ENCODE data around the gene SFXN3. TPM values are rescaled to one million over a fixed set of nuclear protein-coding genes. Genes with fewer than 3 reads are reported as not detected.

The SFXN3 gene
- total RNA-seq, 2 experiments from 2014 or later = 0.41 TPM; not detected in 1

GRCh38 chr10:101014966-101015581 lies 16.0 kb upstream of the SFXN3 start:
- Histone ChIP-seq H3K36me3 (ENCODE audit: insufficient read depth, low read length) (no peaks in the 10 kb centered on the region), H4K20me1 (ENCODE audit: insufficient read depth, low read length) (no peaks in the 10 kb centered on the region), H3K79me2 (ENCODE audit: insufficient read depth, low read depth, low read length) (no peaks in the 10 kb centered on the region), H3K9me2 (ENCODE audit: insufficient read depth, low read length) (no peaks in the 10 kb centered on the region), H3K4me3 (ENCODE audit: low read depth, low read length, poor library complexity, severe bottlenecking) (no peak overlapping the region), H3K27ac (ENCODE audit: low read depth, low read length, poor library complexity, severe bottlenecking) (no peak overlapping the region), H3K4me1 (ENCODE audit: insufficient read depth, low read length, poor library complexity, severe bottlenecking) (peaks cover 11% of the 10 kb centered on the region), H3K9me3 (ENCODE audit: low read length) (no peaks in the 10 kb centered on the region), H3K4me2 (ENCODE audit: low read length) (no peak overlapping the region), H2AFZ (ENCODE audit: low read length) (no peak overlapping the region)
- no TSS peak for BruUV-seq (replicated peaks)
- intact Hi-C loops (cut with micrococcal nuclease; ENCODE audit: unreplicated experiment) = loop anchor here (1.0 to 5.0 kb wide), 3 partner anchors 17 to 1183 kb away; partner anchors contain the start of gene SEMA4G
- DNase-seq (ENCODE audit: low spot score) = no peak
- no peak for TF ChIP-seq CTCF (conservative IDR thresholded peaks at IDR 0.05; ENCODE audit: low read length)
- CTCF ChIA-PET (ENCODE audit: unreplicated experiment) = interaction anchor here (0.6 to 1.3 kb wide), 8 partner anchors 10 to 61 kb away, joined by 3 to 6 read pairs (median 3); partner anchors contain the start of gene KAZALD1
- POLR2A ChIA-PET = interaction anchor here (1.0 kb wide), 1 partner anchor 41 kb away, joined by 5 read pairs; no protein-coding TSS in a partner anchor

- DNase-seq (ENCODE audit: low spot score) = no peak
- no peaks in the 10 kb centered on the region for H3K36me3 ChIP-seq (ENCODE audit: insufficient read depth, low read length)
- no peaks in the 10 kb centered on the region for H3K9me2 ChIP-seq (ENCODE audit: insufficient read depth, low read length)
- peaks cover 11% of the 10 kb centered on the region for H3K4me1 ChIP-seq (ENCODE audit: insufficient read depth, low read length, poor library complexity, severe bottlenecking)
- TF ChIP-seq CTCF (conservative IDR thresholded peaks at IDR 0.05; ENCODE audit: low read length) (no peak), EZH2phosphoT487 (IDR thresholded peaks at IDR 0.05; ENCODE audit: borderline replicate concordance, low read depth, low read length) (no peak)
- ChIA-PET CTCF (ENCODE audit: unreplicated experiment) (interaction anchor here (0.6 to 1.0 kb wide), 2 partner anchors 19 to 60 kb away, joined by 3 read pairs; no protein-coding TSS in a partner anchor), POLR2A (interaction anchor here (1.0 kb wide), 1 partner anchor 42 kb away, joined by 5 read pairs; no protein-coding TSS in a partner anchor)
- H3K4me3 ChIP-seq (ENCODE audit: low read depth, low read length, poor library complexity, severe bottlenecking) = no peak overlapping the region
- H3K27ac ChIP-seq (ENCODE audit: low read depth, low read length, poor library complexity, severe bottlenecking) = no peak overlapping the region
- H3K9me3 ChIP-seq (ENCODE audit: low read length) = no peaks in the 10 kb centered on the region
- no peaks in the 10 kb centered on the region for H4K20me1 ChIP-seq (ENCODE audit: insufficient read depth, low read length)
- no peak overlapping the region for H3K4me2 ChIP-seq (ENCODE audit: low read length)
- BruUV-seq (replicated peaks) = no TSS peak
- no peak overlapping the region for H2AFZ ChIP-seq (ENCODE audit: low read length)
- intact Hi-C loops (cut with micrococcal nuclease; ENCODE audit: unreplicated experiment) = loop anchor here (2.0 kb wide), 1 partner anchor 47 kb away; the partner anchor contains the start of gene SEMA4G
- no peaks in the 10 kb centered on the region for H3K79me2 ChIP-seq (ENCODE audit: insufficient read depth, low read depth, low read length)
Measured at GRCh38 chr10:101015582-101015973, 15.5 kb upstream of the SFXN3 start.

DNA sequence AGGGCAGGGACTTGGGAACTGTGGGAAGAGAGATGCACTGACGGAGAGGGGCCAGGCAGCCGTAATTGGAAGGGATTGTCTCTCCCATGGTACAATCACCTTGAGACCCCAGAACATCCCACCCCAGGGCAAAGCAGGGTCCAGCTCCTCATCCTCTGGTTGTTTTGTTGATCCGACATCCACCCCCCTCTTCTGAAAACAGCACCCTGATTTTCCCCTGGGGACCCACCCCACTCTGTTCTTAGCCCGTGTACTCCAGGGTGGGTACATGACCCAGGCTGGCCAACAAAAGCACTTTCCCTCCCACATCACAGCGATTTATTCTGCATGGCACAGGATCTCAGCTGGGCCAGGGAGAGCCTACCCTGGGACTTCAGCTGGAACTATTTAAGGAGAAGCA lies 14.2 kb upstream of the SFXN3 start:
- H3K79me2 ChIP-seq (ENCODE audit: insufficient read depth, low read depth, low read length) = no peaks in the 10 kb centered on the region
- DNase-seq (ENCODE audit: low spot score) = no peak
- H3K36me3 ChIP-seq (ENCODE audit: insufficient read depth, low read length) = no peaks in the 10 kb centered on the region
- intact Hi-C loops (cut with micrococcal nuclease; ENCODE audit: unreplicated experiment) = no loop called here
- no peak overlapping the region for H3K27ac ChIP-seq (ENCODE audit: low read depth, low read length, poor library complexity, severe bottlenecking)
- CTCF ChIA-PET (ENCODE audit: unreplicated experiment) = no interaction called here
- no peak for TF ChIP-seq CTCF (conservative IDR thresholded peaks at IDR 0.05; ENCODE audit: low read length)
- TF ChIP-seq EZH2phosphoT487 (IDR thresholded peaks at IDR 0.05; ENCODE audit: borderline replicate concordance, low read depth, low read length) = no peak
- no TSS peak for BruUV-seq (replicated peaks)
- H3K9me2 ChIP-seq (ENCODE audit: insufficient read depth, low read length) = no peaks in the 10 kb centered on the region
- no peak overlapping the region for H3K4me2 ChIP-seq (ENCODE audit: low read length)
- POLR2A ChIA-PET = no interaction called here
- H3K4me3 ChIP-seq (ENCODE audit: low read depth, low read length, poor library complexity, severe bottlenecking) = no peak overlapping the region
- H3K4me1 ChIP-seq (ENCODE audit: insufficient read depth, low read length, poor library complexity, severe bottlenecking) = peaks cover 11% of the 10 kb centered on the region
- H3K9me3 ChIP-seq (ENCODE audit: low read length) = no peaks in the 10 kb centered on the region
- no peak overlapping the region for H2AFZ ChIP-seq (ENCODE audit: low read length)
- H4K20me1 ChIP-seq (ENCODE audit: insufficient read depth, low read length) = no peaks in the 10 kb centered on the region

Measured in OCI-LY7 (cell line).